Measurements from ENCODE around the gene DDX53.

The DDX53 gene

DNA sequence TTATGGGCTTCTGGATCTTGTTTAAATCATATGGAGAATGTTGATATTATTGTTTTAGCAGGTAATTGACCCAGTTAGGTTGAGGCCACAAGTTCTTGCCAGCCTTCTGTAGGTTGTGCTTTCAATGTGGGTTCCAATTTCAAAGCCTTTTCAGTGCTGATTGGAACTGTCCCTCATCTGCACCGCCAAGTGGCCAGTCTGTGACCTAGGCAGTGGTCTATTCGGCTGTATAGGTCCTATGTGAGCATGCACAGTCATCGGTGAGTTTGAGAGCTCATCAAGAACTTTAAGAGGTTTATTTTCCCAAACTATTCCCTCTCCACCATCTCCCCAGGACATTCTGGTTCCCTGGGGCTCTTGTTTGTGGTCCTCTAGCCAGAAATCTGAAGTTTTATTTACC lies 35.7 kb downstream of the DDX53 start:
- no peak for DNase-seq (ENCODE audit: low read depth, low spot score)
- no peak overlapping the region for H3K4me3 ChIP-seq (ENCODE audit: low read length)

DNA sequence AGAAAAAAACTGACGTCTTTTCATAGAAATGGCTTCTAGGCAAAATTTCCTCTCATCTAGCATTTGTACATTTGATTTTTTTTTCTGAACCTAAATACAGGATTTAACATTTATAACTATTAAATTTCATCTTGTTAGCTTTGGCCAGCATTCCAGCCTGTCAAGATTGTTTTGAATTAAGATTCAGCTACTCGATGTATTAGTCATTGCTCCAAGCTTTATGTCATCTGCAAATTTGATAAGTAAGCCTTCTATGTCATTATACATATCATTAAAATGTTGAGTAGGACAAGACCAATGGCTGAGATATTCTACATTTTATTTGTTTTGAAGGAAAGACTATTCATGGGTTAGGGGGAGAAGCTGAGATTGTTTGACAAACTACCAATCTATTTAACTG lies 46.7 kb downstream of the DDX53 start:
- DNase-seq (ENCODE audit: low read depth, low spot score) = no peak
- no peak overlapping the region for H3K4me3 ChIP-seq (ENCODE audit: low read length)

DNA sequence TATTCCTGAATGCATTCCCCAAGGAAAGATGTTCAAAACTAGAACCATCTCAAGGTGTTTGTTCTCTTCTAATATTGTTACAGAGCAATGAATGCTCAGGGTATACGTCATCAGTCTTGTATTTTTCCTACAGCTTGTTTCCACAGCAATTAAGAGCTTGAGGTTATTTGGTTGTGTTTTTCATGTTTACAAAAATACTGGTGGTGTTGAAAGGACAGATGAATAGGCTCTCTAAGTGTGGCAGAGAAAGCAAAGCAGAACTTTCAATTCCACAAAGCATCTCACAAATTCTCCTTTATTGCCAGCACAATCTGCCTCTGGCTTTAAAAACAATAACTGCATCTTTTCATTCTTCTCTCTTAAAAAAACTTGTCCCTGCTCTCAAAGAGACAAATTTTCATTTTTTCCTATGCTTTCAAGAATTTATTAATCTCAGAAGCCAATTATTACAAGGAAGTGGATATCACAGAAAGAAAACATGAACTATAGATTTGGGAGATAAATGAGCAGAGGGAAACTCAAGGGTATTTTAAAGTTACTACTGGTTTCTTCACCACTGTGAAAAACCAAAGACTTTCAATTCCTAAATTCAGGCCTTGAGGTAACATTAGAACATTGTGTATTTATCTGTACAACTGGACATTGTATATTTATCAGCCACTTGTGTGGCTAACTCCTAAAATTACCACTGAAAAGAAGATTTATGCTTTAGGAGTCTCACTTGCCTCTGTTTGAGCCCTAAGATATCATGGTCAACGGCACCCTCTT lies 49.2 kb downstream of the DDX53 start:
- DNase-seq (ENCODE audit: low read depth, low spot score) = no peak
- H3K4me3 ChIP-seq (ENCODE audit: low read length) = no peak overlapping the region

- DNase-seq (ENCODE audit: low read depth, low spot score) = no peak
- H3K4me3 ChIP-seq (ENCODE audit: low read length) = no peak overlapping the region
Observed at GRCh38 chrX:23052324-23052723, 52.6 kb downstream of the DDX53 start.
